ENCODE results near the gene GFPT1. TPM values are rescaled to one million over a fixed set of nuclear protein-coding genes. Genes with fewer than 3 reads are reported as not detected.

The GFPT1 gene
- total RNA-seq, 8 experiments from 2014 or later: 13.5 to 61.0 (median 39.6) TPM

DNA sequence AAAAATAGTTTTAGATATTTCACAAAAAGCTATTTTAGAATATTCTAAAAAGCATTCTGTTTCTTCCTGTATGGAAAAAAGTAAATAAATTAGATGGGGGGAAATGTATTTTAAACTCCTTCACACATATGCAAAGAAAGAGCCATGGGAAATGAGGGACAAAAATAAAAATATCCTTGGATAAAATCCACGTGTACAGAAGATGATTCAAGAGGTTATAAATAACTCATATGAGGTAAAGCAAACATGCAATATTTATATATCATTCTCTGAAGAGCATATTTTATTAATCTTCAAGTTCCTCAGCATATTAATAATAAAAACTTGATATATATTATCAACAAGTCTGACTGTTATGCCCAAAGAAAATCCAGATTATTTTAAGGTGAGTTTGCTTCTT lies 8.8 kb upstream of the GFPT1 start:
- no peak overlapping the region for H3K27ac ChIP-seq
- 0 to 100% (median 67%) methylated on average over 1 of the region's 1 CpG; no CpG with 5 or more reads in 1 of the 10 experiments for WGBS, 10 experiments
- no peak for ATAC-seq (replicated peaks in 6 of 8)
- H3K4me3 ChIP-seq: no peak overlapping the region
- H3K4me1 ChIP-seq (replicated peaks in 1 of 2): no peaks in the 10 kb centered on the region
- in situ Hi-C loops (cut with MboI; ENCODE audit: low pct_unique_long_range_greater_than_20kb in 2 of 9, low sequenced_read_pairs in 9 of 9, unreplicated experiment in 9 of 9): no loop called here

DNA sequence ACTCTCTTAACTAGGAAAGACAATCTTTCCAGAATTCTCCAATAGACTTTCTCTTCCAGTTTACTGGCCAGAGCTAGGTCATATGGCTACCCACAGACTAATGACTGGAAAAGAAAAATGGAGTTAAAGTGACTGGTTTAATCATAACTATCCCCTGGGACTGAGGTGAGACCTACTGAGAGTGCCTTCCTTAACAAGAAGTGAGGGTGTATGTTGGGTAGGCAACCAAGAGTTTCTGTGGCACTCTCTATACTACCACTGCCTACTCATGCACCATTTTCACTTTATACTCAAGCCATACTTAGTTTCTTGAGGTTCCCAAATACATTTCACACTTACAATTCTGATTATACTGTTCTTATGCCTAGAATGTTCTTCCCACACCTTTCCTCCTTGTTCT lies 6.9 kb upstream of the GFPT1 start:
- no peak overlapping the region for H3K4me3 ChIP-seq
- H3K27ac ChIP-seq: no peak overlapping the region
- peaks cover 0 to 9% of the 10 kb centered on the region in 2 donors for H3K4me1 ChIP-seq (replicated peaks in 1 of 2)
- no peak for ATAC-seq (replicated peaks in 6 of 8)
- in situ Hi-C loops (cut with MboI; ENCODE audit: low pct_unique_long_range_greater_than_20kb in 2 of 9, low sequenced_read_pairs in 9 of 9, unreplicated experiment in 9 of 9): no loop called here

DNA sequence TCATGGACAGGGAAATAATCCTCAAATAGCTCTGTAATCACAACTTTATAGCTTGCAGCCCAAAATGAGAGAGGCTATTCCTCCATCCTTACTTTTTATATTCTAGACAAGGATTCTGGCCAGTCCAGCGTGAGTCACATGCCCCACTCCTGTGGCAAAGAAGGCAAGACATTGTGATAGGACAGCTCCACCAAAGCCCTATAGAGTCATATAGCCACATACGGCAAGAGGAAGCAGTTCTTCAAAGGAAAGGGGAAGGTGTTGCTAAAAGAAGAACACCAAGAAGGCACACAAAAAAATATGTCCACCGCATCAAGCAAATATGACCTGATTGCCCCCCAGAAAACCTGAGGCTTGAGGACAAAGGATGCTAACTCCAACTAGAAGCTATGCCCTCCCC lies 3.4 kb upstream of the GFPT1 start:
- Histone ChIP-seq H3K4me1 (replicated peaks in 1 of 2) (peaks cover 9 to 19% of the 10 kb centered on the region in 2 donors), H3K4me3 (no peak overlapping the region), H3K27ac (no peak overlapping the region)
- ATAC-seq (replicated peaks in 6 of 8): no peak
- WGBS, 10 experiments: 80 to 100% (median 92%) methylated on average over 1 to 3 of the region's 3 CpGs; no CpG with 5 or more reads in 4 of the 10 experiments
- in situ Hi-C loops (cut with MboI; ENCODE audit: low pct_unique_long_range_greater_than_20kb in 2 of 9, low sequenced_read_pairs in 9 of 9, unreplicated experiment in 9 of 9): no loop called here

DNA sequence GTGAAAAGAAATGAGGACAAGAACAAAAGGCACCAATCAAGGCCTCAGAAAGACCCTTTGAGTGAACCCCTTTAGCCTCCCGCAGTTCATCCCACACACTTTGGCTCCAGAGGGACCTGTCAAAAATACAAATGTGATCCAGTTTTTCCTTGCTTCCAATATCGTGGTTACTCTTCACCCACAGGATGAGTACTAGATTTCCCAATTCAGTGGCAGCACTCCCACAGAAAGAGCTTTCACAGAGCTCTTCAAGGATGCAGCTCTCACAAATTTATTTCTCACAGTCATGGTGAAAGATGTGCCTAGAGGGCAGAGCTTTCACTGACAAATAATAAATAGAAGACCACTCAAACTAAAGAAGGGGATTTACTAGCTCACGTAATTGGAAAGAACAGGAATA lies 3.0 kb upstream of the GFPT1 start:
- H3K4me3 ChIP-seq: no peak overlapping the region
- in situ Hi-C loops (cut with MboI; ENCODE audit: low pct_unique_long_range_greater_than_20kb in 2 of 9, low sequenced_read_pairs in 9 of 9, unreplicated experiment in 9 of 9): no loop called here
- H3K27ac ChIP-seq: no peak overlapping the region
- H3K4me1 ChIP-seq (replicated peaks in 1 of 2): peaks cover 9 to 23% of the 10 kb centered on the region in 2 donors
- ATAC-seq (replicated peaks in 6 of 8): no peak
- WGBS, 10 experiments: 14 to 100% (median 69%) methylated on average over 1 to 3 of the region's 3 CpGs

DNA sequence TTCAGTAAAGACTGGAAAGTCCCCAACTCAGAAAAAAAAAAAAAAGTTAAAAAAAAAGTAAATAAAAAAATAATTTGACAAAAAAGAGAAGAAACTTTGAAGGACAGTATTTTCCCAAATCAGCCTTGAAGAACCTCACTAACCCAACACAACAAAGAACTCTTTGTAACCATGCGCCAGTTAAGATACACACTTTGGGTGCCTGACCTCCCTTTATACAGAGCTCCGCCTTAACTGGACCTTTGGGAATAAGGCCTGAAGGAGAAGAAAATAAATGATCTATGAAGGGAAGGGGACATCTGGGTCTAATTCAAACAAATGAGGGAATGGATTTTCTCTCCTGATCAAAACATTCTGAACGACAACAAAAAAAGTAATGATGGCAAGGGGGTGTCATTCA lies 2.2 kb upstream of the GFPT1 start:
- Histone ChIP-seq H3K4me3 (no peak overlapping the region), H3K4me1 (replicated peaks in 1 of 2) (peaks cover 9 to 24% of the 10 kb centered on the region in 2 donors), H3K27ac (no peak overlapping the region)
- in situ Hi-C loops (cut with MboI; ENCODE audit: low pct_unique_long_range_greater_than_20kb in 2 of 9, low sequenced_read_pairs in 9 of 9, unreplicated experiment in 9 of 9): no loop called here
- WGBS, 10 experiments: 33 to 100% (median 70%) methylated on average over 1 to 3 of the region's 3 CpGs
- ATAC-seq (replicated peaks in 6 of 8): no peak

DNA sequence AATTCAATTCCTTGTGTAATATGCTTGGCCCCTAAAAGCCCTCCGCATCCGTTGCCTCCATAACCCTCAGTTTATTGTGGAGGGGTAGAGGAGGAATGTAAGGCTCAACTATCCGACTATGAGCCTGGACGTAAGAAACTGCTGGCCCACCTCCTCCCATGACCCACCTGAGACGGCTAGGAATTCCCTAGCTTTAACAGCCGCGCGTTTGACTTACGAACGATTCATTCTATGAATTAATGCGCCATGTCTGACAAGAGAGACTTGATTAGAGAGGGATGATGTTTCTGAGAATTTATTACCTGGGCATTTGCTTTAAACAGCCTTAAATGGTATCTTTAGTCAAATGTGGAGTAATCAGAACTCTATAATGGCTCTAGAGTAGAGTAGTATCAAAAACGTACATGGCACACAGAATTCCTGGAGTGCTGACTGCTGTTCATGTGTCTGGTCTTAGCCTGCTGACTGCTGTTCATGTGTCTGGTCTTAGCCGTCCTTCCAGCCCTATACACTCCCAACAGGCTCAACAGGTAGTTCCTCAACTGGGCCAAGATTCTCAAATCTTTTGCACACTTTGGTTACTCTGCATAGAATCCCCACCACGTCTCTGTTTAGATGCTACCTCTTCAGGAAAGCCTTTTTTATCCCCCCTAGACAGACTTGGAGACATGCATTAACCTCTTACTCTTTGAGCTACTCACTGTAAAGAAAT lies 899 bp upstream of the GFPT1 start:
- 51 to 82% (median 64%) methylated on average over 3 to 12 of the region's 14 CpGs for WGBS, 10 experiments
- ATAC-seq (replicated peaks in 6 of 8): peak in 3 of 8 experiments; percentile 0 to 2 (median 1)
- in situ Hi-C loops (cut with MboI; ENCODE audit: low pct_unique_long_range_greater_than_20kb in 2 of 9, low sequenced_read_pairs in 9 of 9, unreplicated experiment in 9 of 9): no loop called here
- H3K4me1 ChIP-seq (replicated peaks in 1 of 2): peaks cover 9 to 24% of the 10 kb centered on the region in 2 donors
- H3K4me3 ChIP-seq: peak overlapping the region; percentile 84 to 99 (median 88)
- peak overlapping the region; percentile 89 to 94 for H3K27ac ChIP-seq

DNA sequence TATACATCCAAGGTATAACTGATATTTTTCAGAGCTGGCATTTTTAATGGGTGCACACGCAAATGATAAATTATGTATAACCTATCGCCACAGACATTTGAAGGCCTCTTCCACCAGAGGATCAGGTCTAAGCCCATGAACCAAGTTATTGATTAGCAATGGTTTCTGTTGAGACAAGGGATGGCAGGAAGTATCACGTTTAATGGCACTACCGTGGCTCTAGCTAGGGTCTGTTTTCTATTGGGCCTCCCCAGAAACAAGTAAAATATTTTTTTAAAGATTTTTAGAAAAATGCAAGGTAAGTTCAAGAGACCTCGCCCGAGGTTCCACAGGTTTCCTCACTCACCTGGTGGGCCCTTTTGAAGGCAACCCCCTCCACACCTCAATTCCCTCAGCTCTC lies 667 bp downstream of the GFPT1 start:
- WGBS, 10 experiments: 0 to 6% (median 0%) methylated on average over 1 to 6 of the region's 6 CpGs; no CpG with 5 or more reads in 2 of the 10 experiments
- Histone ChIP-seq H3K4me1 (replicated peaks in 1 of 2) (peaks cover 9 to 24% of the 10 kb centered on the region in 2 donors), H3K4me3 (peak overlapping the region; percentile 84 to 99 (median 88)), H3K27ac (peak overlapping the region; percentile 91 to 94)
- no peak for ATAC-seq (replicated peaks in 6 of 8)
- in situ Hi-C loops (cut with MboI; ENCODE audit: low pct_unique_long_range_greater_than_20kb in 2 of 9, low sequenced_read_pairs in 9 of 9, unreplicated experiment in 9 of 9): no loop called here

DNA sequence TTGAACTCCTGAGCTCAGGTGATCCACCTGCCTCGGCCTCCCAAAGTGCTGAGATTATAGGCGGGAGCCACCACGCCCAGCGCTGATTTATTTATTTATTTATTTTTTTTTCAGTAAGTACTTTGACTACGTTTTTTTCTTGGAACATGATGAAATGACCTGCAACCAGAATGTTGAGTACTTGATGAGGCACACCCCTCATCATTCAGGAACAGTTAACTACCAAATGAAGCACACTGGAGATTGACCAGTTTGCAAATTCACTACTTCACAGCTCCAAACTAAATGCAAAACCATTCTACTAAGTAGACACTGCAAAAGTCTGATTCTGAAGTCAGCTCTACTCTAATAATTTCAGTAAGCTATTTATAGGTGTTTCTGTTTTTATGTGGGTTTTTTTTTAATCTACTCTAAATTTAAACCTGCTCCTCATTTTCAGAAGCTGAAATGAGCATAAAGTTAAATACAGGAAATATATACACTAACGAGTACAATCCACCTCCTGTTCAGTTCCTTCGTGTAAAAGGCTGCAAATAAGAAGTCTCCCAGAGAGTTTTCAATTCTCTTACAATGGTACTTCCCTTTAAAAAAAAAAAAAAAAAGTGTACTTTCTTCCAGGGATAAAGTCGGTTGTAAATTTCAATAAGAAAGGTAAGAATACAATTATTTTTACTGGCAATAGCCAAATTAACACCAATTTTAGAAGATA lies 1.4 kb downstream of the GFPT1 start:
- WGBS, 10 experiments: 0 to 81% (median 47%) methylated on average over 1 to 8 of the region's 8 CpGs
- Histone ChIP-seq H3K4me1 (replicated peaks in 1 of 2) (peaks cover 9 to 24% of the 10 kb centered on the region in 2 donors), H3K27ac (peak overlapping the region; percentile 91 to 94), H3K4me3 (peak overlapping the region; percentile 84 to 99 (median 88))
- ATAC-seq (replicated peaks in 6 of 8): no peak
- in situ Hi-C loops (cut with MboI; ENCODE audit: low pct_unique_long_range_greater_than_20kb in 2 of 9, low sequenced_read_pairs in 9 of 9, unreplicated experiment in 9 of 9): no loop called here

DNA sequence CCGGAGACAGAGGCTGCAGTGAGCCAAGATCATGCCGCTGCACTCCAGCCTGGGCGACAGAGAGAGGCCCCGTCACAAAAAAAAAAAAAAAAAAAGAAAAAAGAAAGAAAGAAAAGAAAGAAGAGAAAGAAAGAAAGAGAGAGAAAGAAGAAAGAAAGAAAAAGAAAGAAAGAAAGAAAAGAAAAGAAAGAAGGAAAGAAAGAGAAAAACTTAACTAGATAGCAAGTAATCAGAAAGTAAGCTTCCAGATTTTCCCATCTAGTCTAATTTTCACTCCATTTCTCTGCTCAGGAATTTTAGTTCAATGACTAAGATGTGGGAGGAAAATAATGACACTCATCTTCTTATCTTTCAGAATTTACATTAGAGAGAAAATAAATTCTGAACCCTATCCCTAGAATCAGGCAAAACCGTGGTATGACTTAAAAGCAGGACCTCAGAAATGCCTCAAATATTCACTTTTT lies 2.4 kb downstream of the GFPT1 start:
- in situ Hi-C loops (cut with MboI; ENCODE audit: low pct_unique_long_range_greater_than_20kb in 2 of 9, low sequenced_read_pairs in 9 of 9, unreplicated experiment in 9 of 9): no loop called here
- H3K4me1 ChIP-seq (replicated peaks in 1 of 2): peaks cover 9 to 20% of the 10 kb centered on the region in 2 donors
- no peak overlapping the region for H3K27ac ChIP-seq
- ATAC-seq (replicated peaks in 6 of 8): no peak
- WGBS, 10 experiments: 83 to 100% (median 95%) methylated on average over 3 to 5 of the region's 5 CpGs; no CpG with 5 or more reads in 1 of the 10 experiments
- H3K4me3 ChIP-seq: peak overlapping the region in 3 of 5 donors; percentile 84 to 99 (median 94)

DNA sequence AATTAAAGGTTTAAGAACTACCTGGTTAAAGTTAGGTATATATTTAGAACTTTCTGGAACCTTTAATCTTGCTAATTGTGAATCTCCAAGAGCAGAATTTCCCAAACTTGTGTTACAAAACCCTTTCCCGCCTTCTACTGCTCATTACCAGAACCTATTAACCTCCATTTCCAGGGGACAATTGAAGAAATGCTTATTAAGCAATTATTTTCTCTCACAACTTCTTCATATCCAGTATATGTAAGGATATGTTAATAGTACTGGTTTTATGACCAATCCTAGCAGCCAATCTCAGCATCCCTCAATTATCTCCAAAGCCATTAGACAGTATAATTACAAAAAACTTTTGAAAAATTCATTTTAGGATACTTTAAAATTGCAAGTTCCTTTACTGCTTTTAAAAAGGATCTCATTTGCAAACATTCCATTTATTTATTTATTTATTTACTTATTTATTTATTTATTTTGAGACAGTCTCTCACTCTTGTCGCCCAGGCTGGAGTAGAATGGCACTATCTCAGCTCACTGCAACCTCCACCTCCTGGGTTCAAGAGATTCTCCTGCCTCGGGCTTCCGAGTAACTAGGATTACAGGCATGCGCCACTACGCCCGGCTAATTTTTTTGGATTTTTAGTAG lies 3.7 kb downstream of the GFPT1 start:
- Histone ChIP-seq H3K4me1 (replicated peaks in 1 of 2) (peaks cover 7 to 13% of the 10 kb centered on the region in 2 donors), H3K27ac (no peak overlapping the region), H3K4me3 (no peak overlapping the region)
- in situ Hi-C loops (cut with MboI; ENCODE audit: low pct_unique_long_range_greater_than_20kb in 2 of 9, low sequenced_read_pairs in 9 of 9, unreplicated experiment in 9 of 9): no loop called here
- ATAC-seq (replicated peaks in 6 of 8): no peak
- 76 to 100% (median 96%) methylated on average over 1 to 7 of the region's 7 CpGs; no CpG with 5 or more reads in 1 of the 10 experiments for WGBS, 10 experiments

DNA sequence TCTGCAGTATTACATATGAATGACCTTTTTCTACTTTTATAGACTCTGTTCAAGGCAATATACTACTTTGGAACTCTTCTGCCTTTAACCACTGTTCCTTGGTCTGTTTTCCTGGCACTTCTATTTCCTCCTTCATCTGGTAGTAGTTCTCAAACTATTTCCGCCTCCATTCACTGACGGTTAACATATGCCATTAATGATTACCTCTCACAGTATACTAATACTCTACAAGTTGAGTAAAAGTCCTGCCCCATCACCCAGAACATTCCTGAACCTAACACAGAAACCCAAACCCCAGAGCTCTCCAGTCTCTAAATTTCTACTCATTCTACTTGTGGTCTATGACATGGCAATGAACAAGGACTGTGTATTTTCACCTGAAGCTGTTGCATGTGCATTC lies 4.5 kb downstream of the GFPT1 start:
- Histone ChIP-seq H3K4me1 (replicated peaks in 1 of 2) (peaks cover 0 to 6% of the 10 kb centered on the region in 2 donors), H3K27ac (no peak overlapping the region), H3K4me3 (no peak overlapping the region)
- WGBS, 10 experiments: 0 to 100% (median 79%) methylated on average over 1 to 2 of the region's 2 CpGs; no CpG with 5 or more reads in 1 of the 10 experiments
- no peak for ATAC-seq (replicated peaks in 6 of 8)
- in situ Hi-C loops (cut with MboI; ENCODE audit: low pct_unique_long_range_greater_than_20kb in 2 of 9, low sequenced_read_pairs in 9 of 9, unreplicated experiment in 9 of 9): no loop called here

DNA sequence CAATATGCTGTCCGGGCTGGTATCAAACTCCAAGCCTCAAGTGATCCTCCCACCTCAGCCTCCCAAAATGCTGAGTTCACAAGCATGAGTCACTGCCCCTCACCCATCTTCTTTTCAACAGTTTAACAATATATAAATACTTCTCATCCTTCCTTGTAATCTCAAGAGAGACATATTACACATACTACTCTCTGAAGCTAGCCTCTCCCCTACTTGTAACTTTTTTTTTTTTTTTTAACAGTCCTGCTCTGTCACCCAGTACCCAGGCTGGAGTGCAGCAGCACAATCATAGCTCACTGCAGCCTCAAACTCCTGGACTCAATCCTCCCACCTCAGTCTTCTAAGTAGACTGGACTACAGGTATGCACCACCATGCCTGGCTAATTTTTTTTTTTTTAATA lies 5.7 kb downstream of the GFPT1 start:
- in situ Hi-C loops (cut with MboI; ENCODE audit: low pct_unique_long_range_greater_than_20kb in 2 of 9, low sequenced_read_pairs in 9 of 9, unreplicated experiment in 9 of 9): no loop called here
- no peak overlapping the region for H3K27ac ChIP-seq
- H3K4me1 ChIP-seq (replicated peaks in 1 of 2): peaks cover 0 to 5% of the 10 kb centered on the region in 2 donors
- H3K4me3 ChIP-seq: no peak overlapping the region
- WGBS, 10 experiments: 100% methylated on average over 1 of the region's 1 CpG; no CpG with 5 or more reads in 3 of the 10 experiments
- ATAC-seq (replicated peaks in 6 of 8): peak in 4 of 8 experiments; percentile 14 to 33 (median 28)
